GM19193 (cell line): Measurements from ENCODE around the gene UCP3.

Experiments used
- POLR2A ChIP-seq: IDR thresholded peaks from 4 replicates; pipeline ENCODE4 v1.6.1; 2011; ENCODE audit not compliant: insufficient read depth, insufficient read length; ENCODE audit errors: extremely low read depth

Gene UCP3

DNA sequence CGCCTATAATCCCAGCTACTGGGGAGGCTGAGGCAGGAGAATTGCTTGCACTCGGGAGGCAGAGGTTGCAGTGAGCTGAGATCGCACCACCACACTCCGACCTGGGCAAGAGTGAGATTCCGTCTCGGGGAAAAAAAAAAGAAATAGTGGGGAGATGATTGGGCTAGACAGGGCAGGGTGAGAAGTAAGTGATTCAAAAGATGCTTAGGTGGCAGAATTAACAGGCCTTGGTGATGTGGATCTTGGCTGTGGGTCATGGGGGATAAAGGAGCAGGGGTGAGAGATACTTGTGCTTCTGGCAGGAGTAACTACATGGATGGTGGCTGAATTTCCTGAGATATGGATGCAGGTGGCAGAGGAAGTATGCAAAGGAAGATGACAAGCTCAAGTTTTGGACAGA is 13.1 kb upstream of the UCP3 start:
- TF ChIP-seq POLR2A: no peak

DNA sequence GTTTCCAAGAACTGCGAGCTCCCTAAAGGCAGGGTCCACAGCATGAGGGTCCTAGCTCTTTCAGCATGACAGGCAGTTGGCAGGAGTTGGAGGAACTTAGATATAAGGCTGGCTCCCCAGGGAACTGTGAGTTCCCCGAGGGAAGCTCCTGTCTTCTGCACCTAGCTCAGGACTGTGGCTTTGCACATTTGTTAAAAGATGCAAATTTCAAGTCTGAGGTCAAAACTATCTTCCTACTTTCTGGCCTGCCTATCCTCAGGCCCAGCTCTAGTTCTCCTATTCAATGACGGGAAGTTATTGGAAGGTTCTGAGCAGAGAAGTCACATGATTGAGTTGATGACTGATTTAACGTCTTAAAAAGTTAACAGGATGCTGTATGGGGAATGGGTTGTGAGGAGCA is 11.7 kb upstream of the UCP3 start:
- TF ChIP-seq POLR2A: no peak

DNA sequence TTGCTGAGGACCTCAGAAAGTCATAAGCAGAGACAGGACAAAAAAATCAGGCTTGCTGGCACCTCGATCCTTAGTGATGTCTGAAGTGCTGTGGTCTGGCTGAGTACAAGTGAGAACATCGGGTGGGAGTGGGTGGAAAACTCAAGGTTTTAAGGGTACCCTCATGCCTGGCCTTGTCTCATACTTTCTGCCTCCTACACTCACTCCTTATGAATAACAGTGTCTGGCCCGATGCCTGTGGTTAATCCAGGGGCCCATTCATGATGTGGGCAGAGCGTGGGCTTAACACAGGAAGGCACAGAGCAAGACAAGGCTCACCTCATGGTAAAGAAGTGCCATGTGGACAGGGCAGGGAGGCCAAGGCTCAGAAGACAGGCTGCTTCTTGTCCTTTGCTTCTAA is 11.0 kb upstream of the UCP3 start:
- TF ChIP-seq POLR2A: no peak

DNA sequence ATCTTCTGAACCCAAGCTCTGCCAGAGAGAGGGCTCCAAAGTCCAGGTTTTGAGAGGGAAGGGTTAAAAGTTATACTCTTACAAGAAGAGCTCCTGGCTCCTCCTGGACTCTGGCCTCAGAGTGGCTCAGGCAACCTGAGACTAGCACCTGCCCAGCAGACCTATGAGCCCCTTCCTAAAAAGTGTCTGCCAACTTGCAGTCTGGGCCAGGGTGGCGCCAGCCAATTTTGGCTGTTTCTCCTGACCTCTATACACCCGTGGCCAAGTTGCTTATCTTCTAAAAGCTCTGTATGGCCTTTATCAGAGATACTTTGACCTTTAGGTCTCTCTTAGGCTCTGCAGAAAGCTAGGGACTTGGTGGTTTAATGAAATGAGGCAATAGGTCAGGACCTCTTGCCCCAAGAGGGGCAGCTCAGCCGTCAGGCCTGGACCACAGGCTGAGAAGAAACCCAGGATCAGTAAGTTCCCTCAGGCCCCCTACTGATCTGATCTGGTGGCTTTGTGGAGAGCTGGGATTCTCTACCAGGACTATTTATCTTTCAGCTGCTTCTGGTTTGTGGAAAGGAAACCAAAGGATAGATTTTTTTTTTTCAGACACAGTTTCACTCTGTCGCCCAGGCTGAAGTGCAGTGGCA is 10.3 kb upstream of the UCP3 start:
- TF ChIP-seq POLR2A: no peak

DNA sequence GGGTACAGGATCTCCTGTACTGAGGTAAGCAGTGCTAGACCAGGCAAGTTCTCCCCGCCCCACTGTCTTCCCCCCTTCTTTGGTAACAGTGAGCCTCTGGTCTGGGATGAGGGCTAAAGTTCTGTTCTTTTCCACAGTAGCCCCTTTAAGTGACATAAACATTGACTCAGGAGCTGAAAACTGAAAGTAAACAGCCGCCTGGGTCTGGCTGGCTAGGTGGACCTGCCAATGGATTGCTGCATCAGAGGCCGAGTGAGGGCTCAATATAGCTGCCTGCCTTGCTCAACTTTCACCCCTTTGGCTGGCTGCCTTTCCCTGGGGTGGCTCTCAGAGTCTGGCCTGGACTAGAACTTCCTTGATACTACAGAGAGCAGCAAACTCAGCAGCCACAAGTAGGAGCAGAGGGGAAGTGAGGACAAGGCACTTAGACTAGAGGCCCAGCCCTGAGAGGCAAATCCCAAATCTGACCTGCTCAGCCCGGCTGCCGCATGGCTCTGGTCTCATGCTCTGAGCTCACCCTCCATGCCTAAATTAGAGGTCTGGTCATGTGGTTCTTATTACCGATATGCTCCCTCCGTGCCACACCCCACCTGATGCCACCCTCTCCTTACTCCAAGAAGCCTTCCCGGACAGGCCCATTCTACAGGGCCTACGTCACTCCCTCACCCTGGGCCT is 9.6 kb upstream of the UCP3 start:
- TF ChIP-seq POLR2A: no peak

DNA sequence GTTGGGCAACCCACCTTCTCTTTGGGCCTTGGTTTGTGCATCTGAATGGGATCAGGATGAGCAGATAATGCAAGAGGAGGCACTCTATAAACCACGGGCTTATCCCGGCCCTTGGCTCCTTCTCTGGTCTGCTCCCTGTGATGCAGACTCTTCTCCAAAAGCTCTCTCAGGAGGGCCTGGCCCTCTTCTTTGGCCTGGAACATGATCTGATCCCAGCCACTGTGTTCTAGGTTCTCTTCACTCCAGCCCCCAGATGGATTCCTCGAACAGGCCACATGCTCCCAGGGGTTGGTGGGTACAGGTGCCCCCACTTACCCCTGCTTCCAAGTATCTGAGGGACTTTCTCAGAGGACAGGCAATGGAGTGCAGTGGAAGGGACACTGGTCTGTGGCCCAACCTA is 8.7 kb upstream of the UCP3 start:
- TF ChIP-seq POLR2A: no peak

DNA sequence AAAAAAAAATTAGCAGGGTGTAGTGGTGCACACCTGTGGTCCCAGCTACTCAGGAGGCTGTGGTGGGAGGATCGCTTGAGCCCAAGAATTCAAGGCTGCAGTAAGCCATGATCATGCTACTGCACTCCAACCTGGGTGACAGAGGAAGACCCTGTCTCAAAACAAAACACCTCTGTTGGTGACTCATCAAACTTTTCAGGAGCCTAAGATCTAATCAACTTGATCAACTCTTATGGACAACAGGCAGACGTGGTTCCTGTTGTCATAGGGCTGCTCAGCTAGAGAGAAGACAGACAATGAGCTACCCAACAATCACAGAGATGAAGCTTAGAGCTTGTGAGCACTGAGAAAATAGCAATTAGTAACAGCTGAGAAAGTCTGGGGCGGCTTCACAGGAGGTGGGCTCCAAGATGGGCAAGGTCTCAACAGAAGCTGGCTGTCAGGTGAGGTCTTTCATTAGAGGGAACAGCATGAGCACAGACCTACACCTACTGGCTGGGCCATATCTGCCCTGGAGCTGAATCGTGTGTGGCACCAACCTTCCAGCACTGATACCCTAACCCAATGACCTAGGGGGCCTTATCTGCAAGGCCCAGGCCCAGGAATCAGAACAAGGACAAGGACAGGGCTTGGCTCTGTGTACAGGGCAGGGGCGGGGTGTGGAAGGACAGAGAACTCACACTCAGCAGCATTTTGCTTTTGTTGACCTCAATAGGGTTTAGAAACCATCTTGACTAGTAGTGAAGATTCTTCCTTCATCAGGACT is 7.2 kb upstream of the UCP3 start:
- TF ChIP-seq POLR2A: no peak

DNA sequence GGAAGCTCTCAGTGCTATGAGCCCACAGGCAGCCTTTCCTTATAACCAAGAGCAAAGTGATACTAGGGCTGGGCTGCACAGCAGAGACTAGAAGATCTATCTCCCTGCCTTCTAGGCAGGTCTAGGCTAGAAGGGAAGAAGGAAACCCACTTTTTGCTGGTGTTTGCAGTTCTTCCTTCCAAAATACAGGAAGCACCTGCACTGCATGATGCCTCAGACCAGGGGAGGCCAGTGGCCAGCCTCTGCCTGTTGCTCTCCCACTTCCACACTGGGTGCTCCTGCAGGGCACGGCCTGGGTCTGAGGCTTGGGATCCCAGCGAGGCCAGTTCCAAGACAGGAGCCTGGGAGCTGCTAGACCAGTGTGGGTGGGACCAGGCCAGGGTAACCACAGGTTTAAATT is 6.0 kb upstream of the UCP3 start:
- TF ChIP-seq POLR2A: no peak

DNA sequence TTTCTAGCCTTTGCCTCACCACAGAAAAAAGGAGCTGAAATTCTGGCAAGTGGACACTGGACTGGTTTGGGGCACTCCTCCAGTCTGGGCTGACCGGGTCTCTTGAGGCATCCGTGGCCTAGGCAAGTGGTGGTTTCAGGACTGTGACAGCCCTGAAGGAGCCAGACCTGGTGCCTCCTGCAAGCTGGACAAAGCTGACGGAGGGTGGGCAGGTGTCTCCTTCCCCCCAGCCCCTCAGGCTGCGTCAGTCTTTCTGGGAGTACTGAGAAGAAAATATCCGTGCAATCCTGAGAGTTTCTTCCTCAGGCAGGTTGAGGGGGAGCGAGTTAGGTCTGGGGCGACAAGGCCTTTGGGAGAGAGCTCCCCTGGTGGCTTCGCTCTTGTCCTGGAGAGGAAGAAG is 4.3 kb upstream of the UCP3 start:
- no peak for TF ChIP-seq POLR2A

DNA sequence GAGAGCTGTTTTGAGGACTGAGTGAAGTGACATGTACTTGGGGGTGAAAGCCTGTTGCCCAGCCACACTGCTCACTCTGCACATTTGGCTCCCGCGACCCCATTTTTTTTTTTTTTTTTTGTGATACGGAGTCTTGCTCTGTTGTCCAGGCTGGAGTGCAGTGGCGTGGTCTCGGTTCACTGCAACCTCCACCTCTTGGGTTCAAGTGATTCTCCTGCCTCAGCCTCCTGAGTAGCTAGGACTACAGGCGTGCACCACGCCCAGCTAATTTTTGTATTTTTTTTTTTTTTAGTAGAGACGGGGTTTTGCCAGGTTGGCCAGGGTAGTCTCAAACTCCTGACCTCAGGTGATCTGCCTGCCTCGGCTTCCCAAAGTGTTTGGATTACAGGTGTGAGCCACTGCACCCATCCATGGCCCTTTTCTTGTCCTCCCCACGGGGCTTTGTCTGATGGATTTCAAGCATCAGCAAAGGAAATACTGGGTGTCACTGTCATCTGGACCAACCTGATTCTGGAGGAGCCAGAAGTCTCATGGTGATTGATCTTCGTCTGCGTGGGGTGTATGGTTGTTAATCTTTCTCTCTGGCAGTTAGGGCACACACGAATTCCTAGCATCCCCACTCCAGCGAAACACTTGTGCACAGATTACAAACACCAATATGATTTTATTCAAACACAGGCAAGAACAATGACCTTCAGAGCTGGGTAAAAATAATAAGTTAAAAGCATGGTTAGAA is 3.4 kb upstream of the UCP3 start:
- TF ChIP-seq POLR2A: no peak

DNA sequence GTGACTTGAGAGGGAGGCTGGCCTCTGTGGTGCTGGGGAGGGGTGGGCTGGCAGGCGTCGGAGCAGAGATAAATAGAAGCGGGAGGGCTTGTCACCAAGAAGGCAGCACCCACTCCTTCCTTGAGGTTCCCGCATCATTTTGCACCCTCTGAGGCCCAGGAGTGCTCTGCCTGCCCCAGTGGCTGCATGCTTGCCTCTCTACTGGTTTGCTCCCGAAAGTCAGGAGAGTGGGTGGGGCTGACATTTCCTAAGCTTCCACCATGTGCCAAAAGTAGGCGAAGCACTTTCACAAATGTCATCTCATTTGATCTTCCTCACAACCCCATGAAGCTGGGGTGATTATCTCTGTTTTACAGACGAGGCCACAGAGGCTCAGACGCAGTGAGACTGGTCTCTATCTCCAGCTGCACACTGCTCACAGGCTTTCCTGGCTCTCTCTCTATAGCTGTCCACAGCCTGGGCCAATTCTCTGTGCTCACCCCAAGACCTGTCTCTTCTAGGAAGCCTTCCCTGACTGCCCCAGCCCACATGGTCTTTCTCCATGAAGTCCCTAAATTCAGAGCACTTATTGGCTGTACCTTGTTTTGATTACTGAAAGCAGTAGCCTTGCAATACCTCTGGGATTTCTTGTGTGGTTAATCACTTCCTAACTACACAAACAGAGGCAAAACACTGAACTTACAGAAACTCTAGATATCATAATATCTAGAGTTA is 2.6 kb upstream of the UCP3 start:
- TF ChIP-seq POLR2A: no peak

DNA sequence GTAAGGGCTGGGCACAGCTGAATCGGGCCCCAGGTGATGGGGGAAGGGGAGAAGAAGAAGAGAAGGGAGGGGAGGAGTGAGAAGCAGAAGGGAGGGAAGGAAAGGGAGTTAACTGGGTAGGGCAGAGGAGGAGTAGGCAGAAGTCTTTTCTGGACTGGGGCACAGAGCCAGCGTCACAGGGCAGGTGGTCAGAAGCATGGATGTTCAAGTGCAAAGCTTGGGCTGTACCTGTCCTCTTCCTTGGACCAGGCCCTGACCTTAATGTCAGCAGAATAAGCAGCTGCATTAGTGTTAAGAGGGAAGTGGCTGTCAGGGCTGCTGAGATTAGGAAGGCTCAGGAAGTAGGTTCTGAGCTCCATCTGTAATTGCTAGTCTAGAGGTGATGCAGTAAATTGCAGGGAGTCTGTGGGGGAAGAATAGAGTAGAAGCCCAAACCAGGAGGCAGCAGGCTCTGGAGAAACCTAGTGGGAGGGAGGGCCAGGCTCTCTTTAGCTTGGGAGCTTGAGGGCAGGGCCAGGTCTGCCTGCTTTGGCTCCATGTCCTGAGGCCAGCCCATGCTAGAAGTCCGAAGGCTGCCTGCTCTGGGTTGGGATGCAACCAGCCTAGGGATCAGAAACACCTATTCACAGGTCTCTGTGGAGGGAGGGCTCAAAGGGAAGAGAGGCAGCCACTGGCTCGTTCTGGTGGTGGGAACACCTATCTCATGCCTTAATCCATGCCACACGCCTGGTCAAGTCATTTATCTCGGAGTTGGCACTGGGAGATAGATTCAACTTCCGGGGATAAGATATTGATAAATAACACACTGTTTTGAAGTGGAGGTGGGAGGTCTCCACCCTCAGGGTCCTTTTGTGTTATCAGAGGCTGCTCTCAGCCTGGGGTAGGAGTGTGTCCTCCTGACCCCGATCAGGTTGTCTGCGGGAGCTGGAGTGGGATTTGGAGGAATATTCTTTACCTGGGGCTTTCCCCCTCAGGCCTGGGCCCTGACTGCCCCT is 1.7 kb upstream of the UCP3 start:
- TF ChIP-seq POLR2A: no peak

DNA sequence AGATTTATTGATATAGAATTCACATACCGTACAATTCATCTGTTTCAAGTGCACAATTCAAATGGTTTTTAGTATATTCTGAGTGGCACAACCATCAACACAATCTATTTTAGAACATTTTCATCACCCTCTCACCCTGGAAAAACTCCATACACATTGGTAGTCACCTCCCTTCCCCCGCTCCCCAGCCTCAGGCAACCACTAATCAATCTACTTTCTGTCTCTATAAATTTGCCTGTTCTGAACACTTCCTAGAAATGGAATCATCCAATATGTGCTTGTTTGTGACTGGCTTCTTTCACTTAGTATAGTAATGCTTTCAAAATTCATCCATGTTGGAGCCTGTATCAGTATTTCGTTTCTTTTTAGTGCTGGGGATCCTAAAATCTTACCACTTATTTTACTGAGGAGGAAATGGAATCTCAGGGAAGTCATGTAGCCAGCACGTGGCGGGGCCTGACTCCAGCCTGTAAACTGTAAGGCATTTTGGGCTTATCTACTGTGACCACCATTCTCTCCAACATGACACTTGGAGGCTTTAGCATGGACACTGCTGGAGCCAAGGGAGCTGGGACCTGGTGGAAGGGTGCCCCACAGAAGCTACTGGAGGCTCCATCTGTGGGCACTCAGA is 905 bp upstream of the UCP3 start:
- no peak for TF ChIP-seq POLR2A
